ENCODE measurements around the gene RGCC.

DNA sequence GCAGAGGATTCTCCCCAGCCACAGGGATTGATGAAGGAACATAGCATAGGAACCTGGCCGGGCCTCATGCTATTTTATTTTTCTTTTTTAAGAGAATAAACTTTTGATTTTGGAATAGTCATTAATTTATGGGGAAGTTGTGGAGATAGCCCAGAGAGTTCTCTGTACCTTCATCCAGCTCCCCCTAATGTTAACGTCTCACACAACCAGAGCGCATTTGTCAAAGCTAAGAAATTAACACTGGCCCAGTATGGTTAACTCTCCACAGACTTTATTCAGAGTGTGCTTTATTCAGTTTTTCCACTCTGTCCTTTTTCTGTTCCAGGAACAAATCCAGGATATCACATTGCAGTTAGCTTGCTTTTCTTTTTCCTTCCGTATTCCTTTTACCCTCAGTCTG is 59.4 kb downstream of the RGCC start:
- TF ChIP-seq CTCF (IDR thresholded peaks at IDR 0.05) (no peak), ZFX (IDR thresholded peaks at IDR 0.05; ENCODE audit: borderline replicate concordance) (no peak)
